Tibial artery (tissue), 4 donors: ENCODE measurements around the gene VIPR1.

ENCODE experiments used
- DNase-seq, 2 donors: peaks; one replicate each; pipeline ENCODE4 v3.0.0-alpha.2; 2019
- H3K27ac ChIP-seq, 2 donors: fragments of 200-600 bp; sonication (generic) in 1 of 2; 1 replicate in 1 of 2; 2 replicates in 1 of 2; pipeline ENCODE4 v1.5.1; 2018 to 2019; ENCODE audit warnings: mild to moderate bottlenecking in 1 of 2
- H3K27me3 ChIP-seq, 2 donors: fragments of 200-600 bp; sonication (generic) in 1 of 2; one replicate each; pipeline versions ENCODE4 v1.5.1 to v1.6.0; 2016 to 2019
- H3K36me3 ChIP-seq, 3 donors: fragments of 200-600 bp; sonication (generic) in 2 of 3; one replicate each; pipeline ENCODE4 v1.5.1; 2016 to 2019; ENCODE audit warnings: mild to moderate bottlenecking in 2 of 3
- H3K4me1 ChIP-seq, 4 donors: fragments of 200-600 bp; sonication (generic) in 2 of 4; 1 replicate in 3 of 4; 2 replicates in 1 of 4; pipeline ENCODE4 v1.5.1; 2016 to 2019
- H3K4me3 ChIP-seq, 2 donors: fragments of 200-600 bp; sonication (generic) in 1 of 2; 1 replicate in 1 of 2; 2 replicates in 1 of 2; pipeline ENCODE4 v1.5.1; 2018 to 2019; ENCODE audit warnings: mild to moderate bottlenecking in 2 of 2
- H3K9me3 ChIP-seq, 3 donors: fragments of 200-600 bp; sonication (generic) in 1 of 3; one replicate each; pipeline ENCODE4 v1.5.1; 2016 to 2019
- CTCF ChIP-seq, 2 experiments: fragments of 200-600 bp in 1 of 2; fragments of 450-650 bp in 1 of 2; IDR thresholded peaks; one replicate each; pipeline ENCODE4 v1.5.1; 2017 to 2019; ENCODE audit warnings: antibody characterized with exemption in 2 of 2, mild to moderate bottlenecking in 1 of 2, moderate library complexity in 1 of 2
- intact Hi-C: fragments of 100-400 bp; cut with DNase I; formaldehyde crosslinking; loops from one replicate; pipeline ENCODE4 v1.15.0; 2023; ENCODE audit warnings: low total_unique reads

The VIPR1 gene

GRCh38 chr3:42503957-42504333, 1.5 kb downstream of the VIPR1 start:
- no peak overlapping the region for H3K4me3 ChIP-seq
- DNase-seq = peak; percentile 11 to 34

GRCh38 chr3:42504334-42505127, 2.1 kb downstream of the VIPR1 start:
- Histone ChIP-seq H3K4me3 (no peak overlapping the region), H3K27ac (peak overlapping the region in 1 of 2 donors; percentile 59), H3K9me3 (no peaks in the 10 kb centered on the region), H3K36me3 (no peaks in the 10 kb centered on the region), H3K4me1 (peaks cover 0 to 28% (median 20%) of the 10 kb centered on the region in 4 donors), H3K27me3 (no peaks in the 10 kb centered on the region)
- peak; percentile 10 to 61 for DNase-seq
- intact Hi-C loops = loop anchor here (5.0 kb wide), 2 partner anchors 43 to 248 kb away; no protein-coding TSS in a partner anchor
- no peak for TF ChIP-seq CTCF (IDR thresholded peaks at IDR 0.05)

More at GRCh38 chr3:42503957-42504333, 1.5 kb downstream of the VIPR1 start:
- no peak for TF ChIP-seq CTCF (IDR thresholded peaks at IDR 0.05)
- intact Hi-C loops = loop anchor here (5.0 kb wide), 2 partner anchors 43 to 248 kb away; no protein-coding TSS in a partner anchor
- no peaks in the 10 kb centered on the region for H3K27me3 ChIP-seq
- no peaks in the 10 kb centered on the region for H3K36me3 ChIP-seq
- H3K9me3 ChIP-seq = no peaks in the 10 kb centered on the region
- H3K4me1 ChIP-seq = peaks cover 0 to 28% (median 20%) of the 10 kb centered on the region in 4 donors
- H3K27ac ChIP-seq = peak overlapping the region in 1 of 2 donors; percentile 59

- Histone ChIP-seq H3K27me3 (no peaks in the 10 kb centered on the region), H3K4me1 (peaks cover 0 to 33% (median 22%) of the 10 kb centered on the region in 4 donors), H3K9me3 (no peaks in the 10 kb centered on the region), H3K36me3 (no peaks in the 10 kb centered on the region), H3K27ac (peak overlapping the region in 1 of 2 donors; percentile 16), H3K4me3 (no peak overlapping the region)
- no peak for TF ChIP-seq CTCF (IDR thresholded peaks at IDR 0.05)
- DNase-seq = peak; percentile 17 to 44
- intact Hi-C loops = no loop called here
These were observed 2.8 kb downstream of the VIPR1 start for GRCh38 chr3:42505128-42505848.

- Histone ChIP-seq H3K4me1 (peaks cover 0 to 39% (median 28%) of the 10 kb centered on the region in 4 donors), H3K27me3 (no peaks in the 10 kb centered on the region), H3K9me3 (no peaks in the 10 kb centered on the region), H3K36me3 (no peaks in the 10 kb centered on the region), H3K27ac (no peak overlapping the region), H3K4me3 (no peak overlapping the region)
- intact Hi-C loops = no loop called here
- peak; percentile 18 to 44 for DNase-seq
- no peak for TF ChIP-seq CTCF (IDR thresholded peaks at IDR 0.05)
These were observed 3.5 kb downstream of the VIPR1 start for GRCh38 chr3:42505849-42506410.

- Histone ChIP-seq H3K4me3 (no peak overlapping the region), H3K36me3 (no peaks in the 10 kb centered on the region), H3K9me3 (no peaks in the 10 kb centered on the region), H3K4me1 (peaks cover 0 to 36% (median 24%) of the 10 kb centered on the region in 4 donors), H3K27ac (no peak overlapping the region), H3K27me3 (no peaks in the 10 kb centered on the region)
- peak; percentile 16 to 58 for DNase-seq
- TF ChIP-seq CTCF (IDR thresholded peaks at IDR 0.05) = no peak
- intact Hi-C loops = no loop called here
These were observed 4.8 kb downstream of the VIPR1 start for GRCh38 chr3:42507252-42507651.
